GM23338 (cell line): Measurements from ENCODE around the gene GRIA4. TPM values are rescaled to one million over a fixed set of nuclear protein-coding genes. Genes with fewer than 3 reads are reported as not detected.

Experiments used
- ATAC-seq: fragments of 200-7000 bp; cut with Tn5 transposase; 3 replicates; pipeline ENCODE4 v1.9.1; 2020
- DNase-seq: peaks from one replicate; pipeline ENCODE4 v3.0.0-alpha.2; 2015; ENCODE audit warnings: low spot score
- H2AFZ ChIP-seq: fragments of 200-600 bp; sonication (generic); 2 replicates; pipeline ENCODE4 v1.8.0; 2016; ENCODE audit warnings: antibody characterized with exemption, mild to moderate bottlenecking, moderate library complexity
- H3F3A ChIP-seq: fragments of 200-600 bp; sonication (generic); replicated peaks from 2 replicates; pipeline ENCODE4 v1.8.0; 2017; ENCODE audit warnings: antibody characterized with exemption, mixed run types, low read depth
- H3K27ac ChIP-seq: fragments of 200-600 bp; sonication (generic); 2 replicates; pipeline ENCODE4 v1.6.1; 2016; ENCODE audit warnings: low read depth
- H3K27me3 ChIP-seq: fragments of 200-600 bp; sonication (generic); 2 replicates; pipeline ENCODE4 v1.8.0; 2016; ENCODE audit warnings: mild to moderate bottlenecking, mixed run types, moderate library complexity; ENCODE audit not compliant: insufficient read depth
- H3K36me3 ChIP-seq: fragments of 200-600 bp; sonication (generic); 2 replicates; pipeline ENCODE4 v1.8.0; 2016; ENCODE audit warnings: mild to moderate bottlenecking; ENCODE audit not compliant: insufficient read depth
- H3K4me1 ChIP-seq: fragments of 200-600 bp; sonication (generic); 2 replicates; pipeline ENCODE4 v1.8.0; 2016; ENCODE audit warnings: mild to moderate bottlenecking, moderate library complexity; ENCODE audit not compliant: insufficient read depth
- H3K4me2 ChIP-seq: fragments of 200-600 bp; sonication (generic); 2 replicates; pipeline ENCODE4 v1.7.1; 2017; ENCODE audit warnings: mixed run types
- H3K4me3 ChIP-seq: fragments of 200-600 bp; sonication (generic); 2 replicates; pipeline ENCODE4 v1.6.1; 2016; ENCODE audit warnings: mixed run types
- H3K79me2 ChIP-seq: fragments of 200-600 bp; sonication (generic); replicated peaks from 2 replicates; pipeline ENCODE4 v1.8.0; 2017; ENCODE audit warnings: mild to moderate bottlenecking; ENCODE audit not compliant: insufficient read depth
- H3K9me2 ChIP-seq: fragments of 200-600 bp; sonication (generic); 2 replicates; pipeline ENCODE4 v1.8.0; 2017; ENCODE audit not compliant: insufficient read depth
- H4K20me1 ChIP-seq: fragments of 200-600 bp; sonication (generic); replicated peaks from 2 replicates; pipeline ENCODE4 v1.8.0; 2017; ENCODE audit warnings: mild to moderate bottlenecking; ENCODE audit not compliant: insufficient read depth
- H3K27ac Mint-ChIP-seq: 2 replicates; pipeline ENCODE4 v1.8.0; 2020; ENCODE audit warnings: inconsistent platforms, mild to moderate bottlenecking, moderate library complexity, mixed read lengths
- H3K27me3 Mint-ChIP-seq: 3 replicates; pipeline ENCODE4 v1.8.0; 2022; ENCODE audit warnings: low read depth, mild to moderate bottlenecking, moderate library complexity, mixed read lengths, inconsistent platforms; ENCODE audit not compliant: insufficient read depth, poor library complexity
- H3K36me3 Mint-ChIP-seq: 3 replicates; pipeline ENCODE4 v1.8.0; 2021; ENCODE audit warnings: low read depth, mild to moderate bottlenecking, inconsistent platforms, moderate library complexity, mixed read lengths
- H3K4me1 Mint-ChIP-seq: 3 replicates; pipeline ENCODE4 v1.8.0; 2020; ENCODE audit warnings: mild to moderate bottlenecking, inconsistent platforms, mixed read lengths
- H3K4me3 Mint-ChIP-seq: 3 replicates; pipeline ENCODE4 v1.8.0; 2021; ENCODE audit warnings: moderate library complexity, mild to moderate bottlenecking, inconsistent platforms, mixed read lengths
- H3K9me3 Mint-ChIP-seq: 3 replicates; pipeline ENCODE4 v1.8.0; 2020; ENCODE audit warnings: moderate library complexity, mild to moderate bottlenecking, inconsistent platforms, mixed read lengths
- CTCF ChIP-seq, 2 experiments: fragments of 200-600 bp in 1 of 2; sonication (generic) in 1 of 2; conservative IDR thresholded peaks; 2 replicates each; pipeline versions ENCODE4 v1.5.1 to v1.6.1; 2016 to 2017; ENCODE audit warnings: antibody characterized with exemption in 2 of 2, low read depth in 2 of 2, mild to moderate bottlenecking in 2 of 2, moderate library complexity in 1 of 2
- ETS1 ChIP-seq: IDR thresholded peaks from 2 replicates; pipeline ENCODE4 v1.6.1; 2016; ENCODE audit warnings: antibody characterized with exemption
- EZH2 ChIP-seq: fragments of 200-600 bp; sonication (generic); IDR thresholded peaks from one replicate; pipeline ENCODE4 v1.8.0; 2017; ENCODE audit warnings: antibody characterized with exemption, mild to moderate bottlenecking, low read depth; ENCODE audit not compliant: unreplicated experiment
- EZH2phosphoT487 ChIP-seq: fragments of 200-600 bp; sonication (generic); IDR thresholded peaks from one replicate; pipeline ENCODE4 v1.8.1; 2018; ENCODE audit warnings: antibody characterized with exemption; ENCODE audit not compliant: unreplicated experiment
- JUNB ChIP-seq: IDR thresholded peaks from one replicate; pipeline ENCODE4 v1.6.1; 2016; ENCODE audit warnings: antibody characterized with exemption; ENCODE audit not compliant: unreplicated experiment
- POLR2AphosphoS5 ChIP-seq: IDR thresholded peaks from 2 replicates; pipeline ENCODE4 v1.6.1; 2016; ENCODE audit warnings: antibody characterized with exemption, low read depth
- REST ChIP-seq: IDR thresholded peaks from one replicate; pipeline ENCODE4 v1.6.1; 2018; ENCODE audit warnings: antibody characterized with exemption; ENCODE audit not compliant: unreplicated experiment
- STAT1 ChIP-seq: IDR thresholded peaks from one replicate; pipeline ENCODE4 v1.6.1; 2016; ENCODE audit warnings: antibody characterized with exemption; ENCODE audit not compliant: unreplicated experiment
- ZNF331 ChIP-seq: fragments of 250-450 bp; sonication (Bioruptor Pico); IDR thresholded peaks from 2 replicates; pipeline ENCODE4 v1.5.0; 2020; ENCODE audit warnings: low read depth, mild to moderate bottlenecking, moderate library complexity
- ZNF462 ChIP-seq: fragments of 250-450 bp; sonication (Bioruptor Pico); IDR thresholded peaks from 2 replicates; pipeline ENCODE4 v1.5.0; 2020; ENCODE audit warnings: mild to moderate bottlenecking, moderate library complexity
- polyA plus RNA-seq: library from polyadenylated mRNA; unstranded; fragments of >200 nt; fragmentation: Nextera tagmentation; extraction: Ambion mirVana; gene quantifications from 2 replicates; pipeline ENCODE4 v1.2.1, GENCODE V29; 2016
- total RNA-seq: library from RNA; depleted of rRNA; stranded (reverse); fragments of >200 nt; shearing (Covaris generic); gene quantifications from 2 replicates; pipeline ENCODE4 v1.2.3, GENCODE V29; 2014

Gene GRIA4
- total and polyA plus RNA-seq, 2 experiments from 2014 or later = 17.8 to 71.1 TPM

- H3F3A ChIP-seq = no peaks in the 10 kb centered on the region
- ATAC-seq = no peak
- H3K4me3 ChIP-seq = peak overlapping the region; percentile 40
- Mint-ChIP-seq H3K27me3 (no peaks in the 10 kb centered on the region), H3K27ac (peak overlapping the region; percentile 87), H3K4me3 (peak overlapping the region; percentile 92), H3K4me1 (peaks cover 32% of the 10 kb centered on the region), H3K36me3 (0 out of 3 replicates have a peak, but pooled peaks cover 2% of the 10 kb centered on the region), H3K9me3 (peaks cover 8% of the 10 kb centered on the region)
- 0 out of 2 replicates have a peak overlapping the region, but pooled peaks have one; percentile 14 for H3K27ac ChIP-seq
- H3K27me3 ChIP-seq = no peaks in the 10 kb centered on the region
- 0 out of 2 replicates have a peak overlapping the region, but pooled peaks have one; percentile 24 for H2AFZ ChIP-seq
- no peaks in the 10 kb centered on the region for H3K9me2 ChIP-seq
- TF ChIP-seq EZH2phosphoT487 = no peak
- TF ChIP-seq ZNF462 (CRISPR knock-in tag) = no peak
- no peak for TF ChIP-seq EZH2
- no peak for TF ChIP-seq ETS1
- no peak for TF ChIP-seq REST
- TF ChIP-seq STAT1 = no peak
- no peak for TF ChIP-seq JUNB
- TF ChIP-seq ZNF331 (CRISPR knock-in tag) = no peak
- no peak for TF ChIP-seq CTCF (conservative IDR thresholded peaks at IDR 0.05; ENCODE audit: low read depth in 2 of 2)
- TF ChIP-seq POLR2AphosphoS5 = no peak
- H3K4me1 ChIP-seq = peaks cover 32% of the 10 kb centered on the region
- H3K4me2 ChIP-seq = peak overlapping the region; percentile 57
- no peak for DNase-seq
- H4K20me1 ChIP-seq = peaks cover 5% of the 10 kb centered on the region
- peaks cover 40% of the 10 kb centered on the region for H3K79me2 ChIP-seq
- no peaks in the 10 kb centered on the region for H3K36me3 ChIP-seq
Observed at GRCh38 chr11:106022795-106023275, 413.0 kb downstream of the GRIA4 start.
